ENCODE results near the gene FSIP1.

DNA sequence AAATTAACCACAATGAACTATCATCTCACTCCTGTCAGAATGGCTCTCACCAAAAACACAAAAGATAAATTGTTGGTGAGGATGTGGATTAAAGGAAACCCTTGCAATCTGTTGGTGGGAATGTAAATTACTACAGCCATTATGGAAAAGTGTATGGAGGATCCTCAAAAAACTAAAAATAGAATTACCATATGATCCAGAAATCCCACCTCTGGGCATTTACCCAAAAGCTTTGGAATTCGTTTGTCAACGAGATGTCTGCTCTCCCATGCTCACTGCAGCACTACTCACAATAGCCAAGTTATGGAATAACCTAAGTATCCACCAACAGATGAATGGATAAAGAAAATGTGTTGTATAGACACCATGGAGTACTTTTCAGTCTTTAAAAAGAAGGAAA lies 21.6 kb downstream of the FSIP1 start:
- TF ChIP-seq, protein P1, sequence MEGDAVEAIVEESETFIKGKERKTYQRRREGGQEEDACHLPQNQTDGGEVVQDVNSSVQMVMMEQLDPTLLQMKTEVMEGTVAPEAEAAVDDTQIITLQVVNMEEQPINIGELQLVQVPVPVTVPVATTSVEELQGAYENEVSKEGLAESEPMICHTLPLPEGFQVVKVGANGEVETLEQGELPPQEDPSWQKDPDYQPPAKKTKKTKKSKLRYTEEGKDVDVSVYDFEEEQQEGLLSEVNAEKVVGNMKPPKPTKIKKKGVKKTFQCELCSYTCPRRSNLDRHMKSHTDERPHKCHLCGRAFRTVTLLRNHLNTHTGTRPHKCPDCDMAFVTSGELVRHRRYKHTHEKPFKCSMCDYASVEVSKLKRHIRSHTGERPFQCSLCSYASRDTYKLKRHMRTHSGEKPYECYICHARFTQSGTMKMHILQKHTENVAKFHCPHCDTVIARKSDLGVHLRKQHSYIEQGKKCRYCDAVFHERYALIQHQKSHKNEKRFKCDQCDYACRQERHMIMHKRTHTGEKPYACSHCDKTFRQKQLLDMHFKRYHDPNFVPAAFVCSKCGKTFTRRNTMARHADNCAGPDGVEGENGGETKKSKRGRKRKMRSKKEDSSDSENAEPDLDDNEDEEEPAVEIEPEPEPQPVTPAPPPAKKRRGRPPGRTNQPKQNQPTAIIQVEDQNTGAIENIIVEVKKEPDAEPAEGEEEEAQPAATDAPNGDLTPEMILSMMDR (IDR thresholded peaks at IDR 0.05; ENCODE audit: low read depth, low read length, poor library complexity, severe bottlenecking), result no peak
- no peak for TF ChIP-seq EZH2phosphoT487 (IDR thresholded peaks at IDR 0.05; ENCODE audit: borderline replicate concordance, low read length)

Measured in DOHH2 (cell line).